Heart left ventricle (tissue), 16 donors: ENCODE results near the gene CACNB2. TPM values are rescaled to one million over a fixed set of nuclear protein-coding genes. Genes with fewer than 3 reads are reported as not detected.

Experiments
- ATAC-seq, 4 donors: fragments of 200-7000 bp; cut with Tn5 transposase; one replicate each; pipeline ENCODE4 v1.9.1; 2020 to 2022; ENCODE audit warnings: moderate library complexity in 4 of 4, mild to moderate bottlenecking in 3 of 4, moderate number of reproducible peaks in 1 of 4
- DNase-seq, 5 donors: peaks; one replicate each; pipeline ENCODE4 v3.0.0-alpha.2; 2020
- H3K27ac ChIP-seq, 12 donors: fragments of 200-600 bp; sonication (generic) in 4 of 12; one replicate each; pipeline versions ENCODE4 v1.5.0 to v1.8.0; 2016 to 2022; ENCODE audit warnings: mild to moderate bottlenecking in 2 of 12
- H3K27me3 ChIP-seq, 9 donors: fragments of 200-600 bp; sonication (generic) in 2 of 9; one replicate each; pipeline versions ENCODE4 v1.5.1 to v1.8.0; 2016 to 2022; ENCODE audit warnings: mild to moderate bottlenecking in 3 of 9
- H3K36me3 ChIP-seq, 9 donors: fragments of 200-600 bp; sonication (generic) in 2 of 9; one replicate each; pipeline versions ENCODE4 v1.5.0 to v1.8.0; 2018 to 2022; ENCODE audit warnings: mild to moderate bottlenecking in 2 of 9
- H3K4me1 ChIP-seq, 12 donors: fragments of 200-600 bp; sonication (generic) in 4 of 12; one replicate each; pipeline versions ENCODE4 v1.5.0 to v1.8.0; 2016 to 2022; ENCODE audit warnings: mild to moderate bottlenecking in 3 of 12
- H3K4me3 ChIP-seq, 12 donors: fragments of 200-600 bp; sonication (generic) in 4 of 12; one replicate each; pipeline versions ENCODE4 v1.5.0 to v1.8.0; 2017 to 2022; ENCODE audit warnings: mild to moderate bottlenecking in 9 of 12, moderate library complexity in 4 of 12
- H3K9me3 ChIP-seq, 12 donors: fragments of 200-600 bp; sonication (generic) in 4 of 12; one replicate each; pipeline versions ENCODE4 v1.5.0 to v1.8.0; 2016 to 2022; ENCODE audit warnings: mild to moderate bottlenecking in 1 of 12
- POLR2A ChIP-seq, 2 donors: fragments of 450-650 bp; IDR thresholded peaks; one replicate each; pipeline ENCODE4 v1.6.1; 2017; ENCODE audit warnings: antibody characterized with exemption in 2 of 2, mild to moderate bottlenecking in 2 of 2, moderate library complexity in 2 of 2
- WGBS, 4 donors: extraction: QIAGEN DNeasy Blood & Tissue Kit in 2 of 4; methylation state at CpG; one replicate each; pipeline versions ENCODE4 v1.1.5 to v1.1.7; 2013 to 2018; 5-methylcytosine and 5-hydroxymethylcytosine counted together
- intact Hi-C, 10 donors: fragments of 100-400 bp; cut with DNase I; formaldehyde crosslinking; loops; one replicate each; pipeline versions ENCODE4 v1.11.1 to v1.14.2; 2022
- polyA plus RNA-seq, 2 donors: library from polyadenylated mRNA; stranded (reverse); fragments of 200-250 nt; gene quantifications; one replicate each; pipeline ENCODE4 v1.2.3, GENCODE V29; 2013
- total RNA-seq, 9 donors: library from RNA; depleted of rRNA in 2 of 9; stranded (reverse); fragments of >200 nt in 2 of 9; fragmentation: NEBNext Ultra II Directional in 3 of 9; extraction: Animal tissue kit (Norgen Biotek cat#: 25700) in 3 of 9; gene quantifications; one replicate each; pipeline versions ENCODE4 v1.1.0 to v1.2.4, GENCODE V29; 2016 to 2023
- TF ChIP-seq, protein P1 (sequence below), 12 donors: fragments of 200-600 bp; sonication (generic) in 4 of 12; IDR thresholded peaks; one replicate each; pipeline versions ENCODE4 v1.5.0 to v1.8.0; 2018 to 2022; ENCODE audit warnings: antibody characterized with exemption in 12 of 12, mild to moderate bottlenecking in 5 of 12
- donor health status: ischemic (EF 13 %, LVEDD 7.1; RV severe dilation, severe dysfunction).
- donor health status: healthy with polysubstance abuse.
- donor health status: DM: no; HTN: yes; CAD: no.
- donor health status: DM: no; HTN: no; CAD: no.
- donor health status: ischemic (EF 25% LVEDD 6.9; RV normal size, moderate dysfunction).
- donor health status: ischemic (EF 25% LVEDD 5.7; RV mildly dilated, moderate dysfunction).
- donor health status: healthy.
- donor health status: DM: yes; HTN: yes; CAD: no.
- donor health status: ischemic (EF 35%, LVEDD 5.7; RV mildly dilated, moderate dysfunction).
- donor health status: nonischemic (EF 11% LVEDD 7.7; RV severe dilation, severe dysfunction).
- donor health status: DM: yes; HTN: yes; CAD: no.
- donor health status: PGD.
- donor health status: ischemic (EF 29% LVEDD 5.4; RV normal size, mild dysfunction).
- donor health status: nonischemic (EF 23%, LVEDD 6.1; RV moderate dilation, normal function).

The CACNB2 gene
- total and polyA plus RNA-seq, 11 donors: 11.4 to 63.2 (median 33.2) TPM

GRCh38 chr10:18333621-18334020 is 193.4 kb downstream of the CACNB2 start:
- no peaks in the 10 kb centered on the region for H3K27me3 ChIP-seq
- peak overlapping the region in 10 of 12 donors; percentile 5 to 60 (median 45) for H3K27ac ChIP-seq
- 53 to 67% (median 58%) methylated on average over 5 of the region's 5 CpGs for WGBS, 4 donors
- intact Hi-C loops: no loop called here
- H3K9me3 ChIP-seq: no peaks in the 10 kb centered on the region
- peak overlapping the region in 1 of 12 donors; percentile 9 for H3K4me3 ChIP-seq
- no peaks in the 10 kb centered on the region for H3K36me3 ChIP-seq
- DNase-seq: no peak
- peaks cover 0 to 24% (median 8%) of the 10 kb centered on the region in 12 donors for H3K4me1 ChIP-seq
- peak in 2 of 4 donors; percentile 2 to 12 for ATAC-seq
- TF ChIP-seq POLR2A (IDR thresholded peaks at IDR 0.05): no peak
- TF ChIP-seq, protein P1, sequence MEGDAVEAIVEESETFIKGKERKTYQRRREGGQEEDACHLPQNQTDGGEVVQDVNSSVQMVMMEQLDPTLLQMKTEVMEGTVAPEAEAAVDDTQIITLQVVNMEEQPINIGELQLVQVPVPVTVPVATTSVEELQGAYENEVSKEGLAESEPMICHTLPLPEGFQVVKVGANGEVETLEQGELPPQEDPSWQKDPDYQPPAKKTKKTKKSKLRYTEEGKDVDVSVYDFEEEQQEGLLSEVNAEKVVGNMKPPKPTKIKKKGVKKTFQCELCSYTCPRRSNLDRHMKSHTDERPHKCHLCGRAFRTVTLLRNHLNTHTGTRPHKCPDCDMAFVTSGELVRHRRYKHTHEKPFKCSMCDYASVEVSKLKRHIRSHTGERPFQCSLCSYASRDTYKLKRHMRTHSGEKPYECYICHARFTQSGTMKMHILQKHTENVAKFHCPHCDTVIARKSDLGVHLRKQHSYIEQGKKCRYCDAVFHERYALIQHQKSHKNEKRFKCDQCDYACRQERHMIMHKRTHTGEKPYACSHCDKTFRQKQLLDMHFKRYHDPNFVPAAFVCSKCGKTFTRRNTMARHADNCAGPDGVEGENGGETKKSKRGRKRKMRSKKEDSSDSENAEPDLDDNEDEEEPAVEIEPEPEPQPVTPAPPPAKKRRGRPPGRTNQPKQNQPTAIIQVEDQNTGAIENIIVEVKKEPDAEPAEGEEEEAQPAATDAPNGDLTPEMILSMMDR (IDR thresholded peaks at IDR 0.05): no peak

GRCh38 chr10:18334116-18334867 is 194.1 kb downstream of the CACNB2 start:
- intact Hi-C loops: no loop called here
- WGBS, 4 donors: 33 to 39% (median 37%) methylated on average over 8 of the region's 8 CpGs
- H3K9me3 ChIP-seq: no peaks in the 10 kb centered on the region
- H3K27ac ChIP-seq: peak overlapping the region in 10 of 12 donors; percentile 5 to 60 (median 45)
- no peaks in the 10 kb centered on the region for H3K36me3 ChIP-seq
- DNase-seq: no peak
- peaks cover 0 to 24% (median 8%) of the 10 kb centered on the region in 12 donors for H3K4me1 ChIP-seq
- peak in 3 of 4 donors; percentile 55 to 66 (median 60) for ATAC-seq
- no peaks in the 10 kb centered on the region for H3K27me3 ChIP-seq
- peak overlapping the region in 2 of 12 donors; percentile 7 to 9 for H3K4me3 ChIP-seq
- TF ChIP-seq POLR2A (IDR thresholded peaks at IDR 0.05): no peak
- TF ChIP-seq, protein P1 (IDR thresholded peaks at IDR 0.05): no peak

- DNase-seq: peak in 4 of 5 donors; percentile 27 to 78 (median 52)
- Histone ChIP-seq H3K4me1 (peaks cover 0 to 6% (median 0%) of the 10 kb centered on the region in 12 donors), H3K27me3 (no peaks in the 10 kb centered on the region), H3K4me3 (peak overlapping the region; percentile 41 to 75 (median 56)), H3K27ac (peak overlapping the region; percentile 47 to 89 (median 80)), H3K9me3 (no peaks in the 10 kb centered on the region), H3K36me3 (no peaks in the 10 kb centered on the region)
- ATAC-seq: peak; percentile 84 to 95 (median 90)
- 19 to 25% (median 24%) methylated on average over 10 to 13 of the region's 13 CpGs for WGBS, 4 donors
- TF ChIP-seq, protein P1 (IDR thresholded peaks at IDR 0.05): no peak
- peak in 1 of 2 donors; percentile 72 for TF ChIP-seq POLR2A (IDR thresholded peaks at IDR 0.05)
- intact Hi-C loops: loop anchor here in 4 of 10 donors (5.0 to 10.0 kb wide), 7 partner anchors 67 to 317 kb away; partner anchors contain the start of genes ARL5B (in 2 of the 4) and NSUN6 (in 1 of the 4)
These were observed 200.3 kb downstream of the CACNB2 start for GRCh38 chr10:18340496-18341051.

DNA sequence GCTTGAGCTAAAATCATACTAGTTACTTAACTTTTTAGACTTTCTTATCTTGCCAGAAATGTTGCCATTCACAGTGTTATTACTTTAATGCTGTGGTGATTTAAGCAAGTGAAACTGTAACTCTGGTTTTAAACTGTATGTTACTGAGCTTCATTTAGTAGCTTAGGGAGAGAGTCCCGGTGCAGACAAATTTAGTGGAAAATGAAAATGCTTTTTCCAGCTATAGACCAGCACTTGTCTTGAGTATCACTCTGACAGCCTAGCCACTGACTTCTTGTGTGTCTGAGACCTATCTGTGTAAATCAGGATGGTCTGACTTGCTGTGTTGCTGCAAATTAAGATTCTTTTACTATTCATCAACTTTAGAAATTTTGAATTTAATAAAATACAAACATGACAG is 200.8 kb downstream of the CACNB2 start:
- intact Hi-C loops: loop anchor here in 4 of 10 donors (5.0 to 10.0 kb wide), 7 partner anchors 66 to 316 kb away; partner anchors contain the start of genes ARL5B (in 2 of the 4) and NSUN6 (in 1 of the 4)
- ATAC-seq: peak in 1 of 4 donors; percentile 24
- H3K4me1 ChIP-seq: peaks cover 0 to 10% (median 0%) of the 10 kb centered on the region in 12 donors

More for the DNA sequence above, 200.8 kb downstream of the CACNB2 start:
- 32 to 37% (median 34%) methylated on average over 1 of the region's 1 CpG for WGBS, 4 donors
- Histone ChIP-seq H3K36me3 (no peaks in the 10 kb centered on the region), H3K4me3 (peak overlapping the region; percentile 41 to 75 (median 56)), H3K27me3 (no peaks in the 10 kb centered on the region), H3K9me3 (no peaks in the 10 kb centered on the region), H3K27ac (peak overlapping the region; percentile 47 to 89 (median 80))
- TF ChIP-seq, protein P1 (IDR thresholded peaks at IDR 0.05): no peak
- TF ChIP-seq POLR2A (IDR thresholded peaks at IDR 0.05): no peak
- no peak for DNase-seq
